HG03460 (cell line): ENCODE results near the gene GNG12.

Source experiments
- ATAC-seq: cut with Tn5 transposase; IDR thresholded peaks from one replicate; pipeline ENCODE4 v1.9.1; 2021; ENCODE audit not compliant: unreplicated experiment

GNG12 gene

GRCh38 chr1:67788238-67788790 is 45.0 kb downstream of the GNG12 start:
- ATAC-seq, result no peak

- ATAC-seq, result no peak
Measured at GRCh38 chr1:67787746-67788145, 45.5 kb downstream of the GNG12 start.

DNA sequence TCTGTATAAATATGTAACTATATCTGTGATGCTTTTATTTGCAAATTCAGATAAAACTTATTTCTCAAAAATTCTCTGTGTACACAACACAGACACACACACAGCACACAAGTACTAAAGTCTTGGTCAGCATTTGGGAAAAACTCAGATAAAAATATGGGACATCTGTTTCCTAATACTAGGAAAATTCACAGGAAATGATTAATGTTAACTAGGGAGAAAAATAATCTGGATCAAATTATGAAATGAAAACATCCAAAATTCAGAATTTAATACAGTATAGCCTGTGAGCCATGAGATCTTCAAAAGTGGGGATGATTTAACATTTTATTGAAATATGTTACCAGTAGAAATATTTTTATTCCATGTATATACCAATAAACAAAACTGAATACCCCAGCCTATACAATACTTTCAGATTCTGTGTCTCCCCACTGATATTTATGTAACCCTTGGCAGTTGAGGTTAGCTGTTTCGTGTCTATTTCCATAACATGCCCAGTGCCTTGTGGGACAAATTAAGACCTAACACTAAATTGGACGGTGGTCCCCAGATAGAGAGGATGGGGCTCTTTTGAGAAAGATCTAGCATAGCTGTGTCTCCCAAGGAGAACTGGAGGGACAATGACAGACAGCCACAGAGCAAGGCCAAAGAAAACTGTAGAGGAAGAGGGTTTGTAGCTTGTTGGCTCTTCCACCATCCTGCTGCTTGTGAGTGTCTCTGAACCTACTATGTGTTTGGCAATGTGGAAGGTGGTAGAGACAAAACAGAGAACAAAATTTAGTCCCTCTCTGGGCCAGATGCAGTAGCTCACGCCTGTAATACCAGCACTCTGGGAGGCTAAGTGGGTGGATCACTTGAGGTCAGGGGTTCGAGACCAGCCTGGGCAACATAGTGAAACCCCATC is 47.2 kb downstream of the GNG12 start:
- ATAC-seq, result no peak

GRCh38 chr1:67784545-67785186 is 48.6 kb downstream of the GNG12 start:
- no peak for ATAC-seq

- no peak for ATAC-seq
Measured at GRCh38 chr1:67780637-67781036, 52.6 kb downstream of the GNG12 start.

DNA sequence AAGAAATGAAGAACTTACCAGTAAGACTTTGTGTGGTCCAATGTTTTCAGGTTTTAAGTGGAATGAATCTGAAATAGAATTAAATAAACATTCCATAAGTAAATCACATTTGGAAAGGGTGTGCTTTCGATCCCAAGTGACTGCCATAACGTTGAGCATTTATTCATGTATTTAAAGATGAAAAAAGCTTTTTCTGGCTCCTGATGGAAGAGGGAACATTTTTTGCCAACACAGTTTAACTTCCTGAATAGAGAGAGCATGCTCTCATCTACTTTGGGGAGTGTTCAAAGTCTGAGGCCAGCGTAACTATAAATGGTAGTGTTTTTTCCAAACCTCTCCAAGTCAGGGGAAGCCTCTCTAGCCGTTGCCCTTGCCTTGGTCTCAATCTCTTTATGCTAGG is 55.8 kb downstream of the GNG12 start:
- no peak for ATAC-seq

- ATAC-seq, result no peak
Measured at GRCh38 chr1:67777016-67777415, 56.3 kb downstream of the GNG12 start.

GRCh38 chr1:67773462-67773861 is 59.8 kb downstream of the GNG12 start:
- no peak for ATAC-seq

- no peak for ATAC-seq
Measured at GRCh38 chr1:67771749-67772148, 61.5 kb downstream of the GNG12 start.

GRCh38 chr1:67771152-67771551 is 62.1 kb downstream of the GNG12 start:
- no peak for ATAC-seq

GRCh38 chr1:67769633-67770256 is 63.5 kb downstream of the GNG12 start:
- no peak for ATAC-seq

- ATAC-seq, result no peak
Measured at GRCh38 chr1:67768480-67768879, 64.8 kb downstream of the GNG12 start.

DNA sequence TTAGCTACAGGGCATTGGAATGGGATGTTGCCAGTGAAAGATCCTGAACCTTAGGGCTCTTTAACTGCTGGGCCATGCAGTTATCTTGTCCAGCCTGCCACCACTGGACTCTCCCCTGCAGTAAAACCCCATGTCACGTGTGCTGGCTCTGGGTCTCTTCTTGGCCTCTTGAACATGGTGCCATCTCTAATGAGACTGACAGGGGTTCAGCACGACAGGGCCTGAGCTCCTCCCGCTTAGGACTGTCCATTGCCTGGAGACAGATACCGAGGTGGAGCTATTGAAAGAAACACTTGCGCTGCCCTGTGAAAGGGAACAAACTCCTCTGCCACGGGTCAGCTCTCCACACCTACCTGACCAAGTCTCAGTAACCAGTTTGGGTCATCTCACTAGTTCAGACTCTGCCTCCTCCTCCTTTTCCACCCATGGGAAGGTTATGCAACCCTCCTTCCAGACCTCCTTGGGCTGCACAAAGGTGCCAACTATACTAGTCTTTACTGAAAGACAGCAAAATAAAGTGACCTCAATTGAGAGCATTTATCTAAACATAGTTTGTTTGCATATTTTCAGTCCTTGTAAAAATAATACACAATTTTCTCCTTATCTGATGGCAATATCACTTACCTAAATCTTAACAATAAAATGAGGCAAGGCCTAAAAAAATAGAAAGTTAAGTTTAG is 66.0 kb downstream of the GNG12 start:
- no peak for ATAC-seq

GRCh38 chr1:67766141-67766978 is 66.9 kb downstream of the GNG12 start:
- no peak for ATAC-seq

- no peak for ATAC-seq
Measured at GRCh38 chr1:67764633-67765032, 68.6 kb downstream of the GNG12 start.

DNA sequence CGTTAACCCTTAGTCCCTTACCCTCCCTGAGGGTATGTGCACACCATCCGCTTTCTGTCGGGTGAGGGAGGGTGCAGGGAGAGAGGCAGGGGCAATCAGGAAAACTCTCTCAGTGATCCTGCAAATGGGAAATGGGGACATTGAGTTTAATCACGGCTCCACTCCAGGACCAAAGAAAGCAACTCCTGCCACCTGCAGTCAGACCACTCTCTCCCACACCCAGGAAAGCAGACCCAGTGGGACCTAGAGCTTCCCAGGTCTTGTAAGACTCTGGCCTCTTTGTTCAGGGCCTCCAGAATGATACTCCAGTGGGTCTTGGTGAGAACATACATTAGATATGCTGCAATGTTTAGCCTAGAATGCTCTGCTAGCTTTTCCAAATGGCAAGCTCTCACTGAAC is 71.5 kb downstream of the GNG12 start:
- no peak for ATAC-seq

DNA sequence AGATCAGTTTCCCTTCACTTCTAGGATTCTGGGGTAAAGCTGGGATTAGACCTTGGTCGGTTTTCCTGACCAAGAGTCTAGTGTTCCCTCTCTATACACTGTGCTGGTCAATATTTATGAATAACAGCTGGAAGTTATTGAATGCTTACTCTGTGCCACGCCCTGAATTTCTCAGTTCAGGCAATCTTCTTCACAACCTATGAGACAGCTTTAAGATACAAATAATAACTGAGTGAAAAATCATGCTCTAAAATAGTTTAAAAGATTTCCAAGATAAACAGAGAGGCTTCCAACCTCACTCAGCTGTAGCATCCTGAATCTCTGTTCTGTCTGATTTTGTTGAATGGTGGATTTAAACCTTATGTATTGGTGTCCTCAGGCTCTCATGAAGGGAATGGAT is 72.2 kb downstream of the GNG12 start:
- no peak for ATAC-seq

GRCh38 chr1:67760030-67760821 is 73.0 kb downstream of the GNG12 start:
- ATAC-seq, result peak; percentile 99

GRCh38 chr1:67759692-67760029 is 73.6 kb downstream of the GNG12 start:
- peak; percentile 22 for ATAC-seq

GRCh38 chr1:67759066-67759465 is 74.2 kb downstream of the GNG12 start:
- no peak for ATAC-seq
